HepG2 (cell line): Measurements from ENCODE around the gene TCF12.

Source experiments
- BHLHE40 ChIP-seq: IDR thresholded peaks from 2 replicates; pipeline ENCODE4 v1.6.1; 2011; ENCODE audit warnings: low read length, improper control_type of control experiment
- EP300 ChIP-seq, 3 experiments: sonication (generic) in 1 of 3; formaldehyde crosslinking in 1 of 3; IDR thresholded peaks; 2 replicates each; pipeline versions ENCODE4 v1.5.1 to v1.6.1; 2011 to 2020; ENCODE audit warnings: low read depth in 2 of 3, low read length in 2 of 3, borderline replicate concordance in 1 of 3, improper control_type of control experiment in 1 of 3, mild to moderate bottlenecking in 1 of 3, missing genetic modification reagents in 1 of 3, moderate library complexity in 1 of 3
- GABPB1 ChIP-seq: IDR thresholded peaks from 2 replicates; pipeline ENCODE4 v1.6.1; 2016; ENCODE audit warnings: mild to moderate bottlenecking, missing genetic modification reagents, moderate library complexity, missing compliant biosample characterization
- NR2F2 ChIP-seq: IDR thresholded peaks from 2 replicates; pipeline ENCODE4 v1.6.1; 2012; ENCODE audit warnings: low read depth, inconsistent platforms, borderline replicate concordance
- REST ChIP-seq, 2 experiments: IDR thresholded peaks; 2 replicates each; pipeline ENCODE4 v1.6.1; 2011 to 2012; ENCODE audit warnings: low read length in 2 of 2, borderline replicate concordance in 1 of 2, low read depth in 1 of 2, mild to moderate bottlenecking in 1 of 2, moderate library complexity in 1 of 2
- ZBTB1 ChIP-seq: sonication (generic); formaldehyde crosslinking; IDR thresholded peaks from 2 replicates; pipeline ENCODE4 v1.4.0; 2020; ENCODE audit warnings: missing genetic modification reagents, borderline replicate concordance
- ZNF761 ChIP-seq: sonication (generic); formaldehyde crosslinking; conservative IDR thresholded peaks from 2 replicates; pipeline ENCODE4 v1.4.0; 2020; ENCODE audit warnings: mild to moderate bottlenecking, missing genetic modification reagents

GRCh38 chr15:57031082-57031481, 112.6 kb downstream of the TCF12 start:
- TF ChIP-seq ZBTB1 (CRISPR knock-in tag) (no peak), EP300 (IDR thresholded peaks at IDR 0.05; ENCODE audit: low read depth in 2 of 2, low read length in 2 of 2) (no peak), EP300 (CRISPR knock-in tag; IDR thresholded peaks at IDR 0.05; ENCODE audit: borderline replicate concordance) (no peak), BHLHE40 (no peak), NR2F2 (no peak), GABPB1 (no peak), REST (IDR thresholded peaks at IDR 0.05; ENCODE audit: borderline replicate concordance in 1 of 2, low read depth in 1 of 2, low read length in 2 of 2) (no peak), ZNF761 (no peak)
